NCI-H526 treated with DMSO at 0.1 percent for 48 hours (cell line): ENCODE measurements around the gene DHX9.

Source experiments
- DNase-seq: peaks from one replicate; lab custom pipeline; 2025; lab: John Stamatoyannopoulos, UW

Gene DHX9

DNA sequence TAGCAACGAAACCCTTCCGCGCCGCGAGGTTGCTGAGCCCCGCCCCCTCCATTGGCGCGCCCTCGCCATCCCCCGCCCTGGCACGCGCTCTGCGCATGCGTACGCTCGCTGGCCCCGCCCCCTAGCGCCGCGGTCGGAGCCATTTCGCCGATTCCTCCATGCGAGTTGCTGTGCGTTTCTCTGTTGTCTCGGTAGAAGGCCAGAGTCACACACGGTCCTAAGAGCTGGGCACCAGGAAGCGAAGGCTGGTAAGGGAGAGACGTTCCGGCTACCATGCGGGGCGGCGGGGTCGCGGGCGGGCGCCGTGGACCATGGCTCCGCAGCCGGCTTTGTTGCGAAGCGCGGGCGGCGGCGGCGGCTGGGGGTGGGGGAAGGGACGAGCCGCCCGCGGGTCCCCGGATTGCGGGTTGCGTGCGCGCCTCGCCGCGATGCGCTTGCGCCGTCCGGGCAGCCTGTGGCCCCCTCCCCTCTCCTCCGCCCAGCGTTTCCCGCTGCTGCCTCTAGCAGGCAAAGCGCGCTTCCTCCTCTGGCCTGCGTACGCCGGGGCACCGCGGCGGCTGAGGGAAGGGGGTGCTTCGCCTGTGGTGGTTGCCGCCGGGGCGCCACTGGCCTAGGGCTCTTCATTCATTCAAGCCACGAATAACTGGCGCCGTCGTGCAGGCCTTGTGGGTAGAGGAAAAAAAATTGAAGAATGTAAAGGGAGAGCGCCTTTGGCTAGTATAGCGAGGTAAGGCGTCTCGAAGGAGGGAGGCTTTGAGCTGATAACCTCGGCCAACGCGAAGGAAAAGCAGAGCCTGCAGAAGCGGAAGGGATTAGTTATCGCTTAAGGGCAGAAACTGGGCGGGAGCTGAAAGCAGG is at the start of gene DHX9:
TSS of gene DHX9 (plus strand) at position 139 of the 858 bp plus-strand sequence. CDS start 3,220 bp downstream, outside the sequence.
- peak; percentile 99 for DNase-seq

DNA sequence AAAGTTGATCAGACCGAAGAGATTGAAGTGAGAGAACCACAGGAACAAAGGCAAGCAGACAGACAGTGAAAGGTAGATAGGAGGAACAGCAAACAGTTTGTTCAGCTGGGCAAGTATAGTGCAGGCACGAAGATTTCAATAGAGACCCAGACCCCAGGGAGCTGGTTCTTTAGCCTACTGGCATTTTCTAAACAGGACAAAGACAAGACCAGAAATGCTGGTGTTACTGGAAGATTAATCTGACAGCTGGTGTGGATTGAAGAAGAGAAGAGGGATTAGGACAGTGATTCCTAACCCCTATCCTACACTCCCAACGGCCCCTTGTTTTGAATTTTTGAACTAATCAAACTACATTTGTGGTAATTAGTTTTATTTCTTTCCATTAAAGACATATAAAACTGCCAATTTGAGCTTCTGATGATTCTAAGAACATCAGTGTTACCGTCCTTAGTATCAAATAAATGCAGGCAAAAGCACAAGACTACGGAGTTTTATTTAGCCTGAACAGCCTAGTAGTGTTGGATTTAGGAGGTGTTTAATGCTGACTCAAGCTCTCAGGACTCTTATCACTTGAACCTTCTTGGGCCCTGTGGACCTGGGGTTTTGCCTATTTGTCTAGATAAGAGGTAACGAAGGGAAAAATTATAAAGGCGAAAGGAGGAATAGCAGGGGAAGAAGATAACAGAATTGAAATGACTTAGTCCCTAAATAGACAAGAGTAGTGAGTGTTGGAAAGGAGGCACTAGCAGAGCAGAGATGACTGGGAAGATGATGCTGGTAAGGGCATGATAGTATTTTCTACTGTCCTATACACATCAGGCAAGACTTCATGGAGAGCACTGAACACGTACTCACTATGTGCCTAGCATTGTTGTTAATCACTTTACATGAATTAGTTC is 47.6 kb upstream of the DHX9 start:
- no peak for DNase-seq

DNA sequence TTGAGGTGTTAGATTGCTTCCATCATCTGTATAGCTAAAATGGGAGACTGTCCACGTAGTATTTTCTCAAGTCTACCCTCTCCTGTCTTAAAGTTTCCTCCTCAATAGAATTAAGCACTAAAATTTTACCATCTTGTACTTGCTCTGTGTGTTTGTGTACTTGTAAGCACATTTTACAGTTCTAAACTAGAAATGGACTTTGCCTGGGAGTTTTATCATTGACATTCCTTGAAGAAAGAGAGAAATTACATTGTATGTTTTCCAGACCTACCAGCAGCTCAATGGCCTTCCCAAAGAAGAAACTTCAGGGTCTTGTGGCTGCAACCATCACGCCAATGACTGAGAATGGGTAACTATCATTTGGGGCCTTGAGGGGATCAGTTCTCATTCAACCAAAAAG is 45.1 kb upstream of the DHX9 start:
- DNase-seq = no peak

DNA sequence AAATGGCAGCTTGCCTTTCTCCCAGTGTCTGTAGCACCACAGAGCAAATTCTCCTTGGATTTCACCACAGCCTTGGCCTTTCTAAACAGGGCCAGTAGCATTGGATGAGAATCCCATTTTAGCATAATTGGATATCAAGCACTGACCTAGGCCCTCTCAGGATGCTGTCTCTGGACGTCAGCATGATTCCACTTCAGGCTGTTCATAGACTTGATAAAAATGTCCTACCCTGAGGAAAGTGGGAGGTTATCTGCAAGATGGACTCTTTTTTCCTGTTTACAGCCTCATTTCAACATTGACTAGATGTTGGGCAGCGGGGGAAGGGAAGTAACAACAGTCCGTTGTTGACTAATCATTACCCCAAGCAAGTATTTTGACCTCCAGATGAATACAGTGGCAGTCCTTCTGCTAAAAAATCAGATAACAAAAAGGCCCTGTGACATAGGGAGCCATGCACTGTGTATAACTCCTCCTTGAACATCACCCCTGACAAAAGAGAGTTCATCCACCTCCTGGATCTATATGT is 44.4 kb upstream of the DHX9 start:
- DNase-seq = no peak

DNA sequence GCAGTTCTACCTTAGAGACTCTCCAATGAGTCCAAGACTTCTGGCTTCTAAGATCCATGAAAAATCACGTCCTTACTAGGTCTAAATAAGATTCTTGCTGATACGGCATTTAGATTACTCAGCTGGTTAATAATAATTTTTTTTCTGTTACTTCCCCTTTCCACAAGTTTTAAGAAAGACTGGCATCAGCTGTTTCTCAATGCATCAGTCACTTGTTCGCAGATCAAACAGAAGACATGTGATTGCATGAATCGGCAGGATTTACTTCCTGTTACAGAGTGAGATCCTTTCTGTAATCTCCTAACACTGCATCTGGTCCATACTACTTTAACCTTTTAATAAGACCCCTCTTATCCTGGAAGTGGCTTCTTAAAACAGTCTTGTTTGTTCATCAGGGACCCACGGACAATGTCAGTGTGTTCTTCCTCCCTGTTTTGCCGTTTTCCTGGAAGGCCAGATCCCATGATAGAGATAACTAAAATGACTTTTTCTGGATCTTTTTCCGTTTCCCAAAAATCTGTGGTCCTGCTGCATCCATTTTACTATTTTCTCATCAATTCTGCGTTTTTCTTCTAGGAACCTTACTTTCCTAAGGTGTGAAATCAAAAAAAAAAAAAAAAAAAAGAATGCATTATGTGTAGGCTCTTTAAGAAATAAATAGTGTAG is 43.5 kb upstream of the DHX9 start:
- no peak for DNase-seq

DNA sequence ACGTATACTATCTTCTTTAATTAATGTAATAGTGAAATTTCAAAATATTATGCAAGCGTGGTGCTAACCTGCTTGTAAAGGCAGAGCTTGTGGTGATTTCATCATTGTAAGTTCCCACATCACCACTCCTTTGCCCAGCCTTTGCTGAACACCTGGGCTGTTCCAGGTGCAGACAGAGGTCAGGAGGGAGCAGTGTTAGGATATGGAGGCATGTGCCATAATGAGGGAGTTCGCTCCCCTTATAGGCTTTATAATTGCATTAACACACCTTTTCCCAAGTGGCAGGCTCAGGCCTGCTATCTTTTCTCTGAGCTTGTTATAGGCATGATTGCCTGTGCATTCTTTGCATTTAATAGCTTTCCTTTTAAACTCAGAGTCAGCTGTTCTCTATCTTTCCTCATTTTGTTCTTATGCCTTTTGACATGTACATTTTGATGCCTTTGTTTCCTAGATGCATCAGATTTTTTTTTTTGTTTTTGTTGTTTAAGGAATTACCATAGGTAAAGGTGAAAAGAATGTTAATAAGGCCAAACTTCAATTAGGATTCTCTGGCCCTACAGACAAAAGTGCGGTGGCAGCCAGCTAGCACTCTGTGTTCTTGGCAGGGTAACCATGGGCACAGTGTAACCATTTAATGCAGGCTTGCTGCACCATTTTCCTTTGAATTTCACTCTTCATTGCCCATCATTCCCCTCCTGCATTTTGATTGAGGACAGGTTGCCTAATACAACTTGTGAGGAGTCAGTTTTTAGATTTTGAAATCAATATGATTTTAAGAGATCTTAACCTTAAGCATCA is 36.9 kb upstream of the DHX9 start:
- DNase-seq = no peak

DNA sequence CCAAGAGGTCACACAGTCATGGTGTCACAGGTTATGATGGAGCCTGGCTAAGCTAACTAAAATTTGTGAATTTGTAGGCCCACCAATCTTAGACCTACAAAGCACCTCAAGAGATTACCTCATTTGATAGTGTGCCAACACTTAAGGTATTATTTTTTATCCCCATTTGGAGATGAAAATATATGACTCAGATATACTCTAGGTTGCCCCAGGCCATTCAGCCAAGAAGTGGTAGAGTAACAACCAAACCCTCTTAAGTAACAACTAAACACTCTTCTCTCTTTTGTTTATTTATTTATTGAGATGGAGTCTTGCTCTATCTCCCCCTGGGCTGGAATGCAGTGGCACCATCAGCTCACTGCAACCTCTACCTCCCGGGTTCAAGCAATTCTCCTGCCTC is 35.3 kb upstream of the DHX9 start:
- no peak for DNase-seq

DNA sequence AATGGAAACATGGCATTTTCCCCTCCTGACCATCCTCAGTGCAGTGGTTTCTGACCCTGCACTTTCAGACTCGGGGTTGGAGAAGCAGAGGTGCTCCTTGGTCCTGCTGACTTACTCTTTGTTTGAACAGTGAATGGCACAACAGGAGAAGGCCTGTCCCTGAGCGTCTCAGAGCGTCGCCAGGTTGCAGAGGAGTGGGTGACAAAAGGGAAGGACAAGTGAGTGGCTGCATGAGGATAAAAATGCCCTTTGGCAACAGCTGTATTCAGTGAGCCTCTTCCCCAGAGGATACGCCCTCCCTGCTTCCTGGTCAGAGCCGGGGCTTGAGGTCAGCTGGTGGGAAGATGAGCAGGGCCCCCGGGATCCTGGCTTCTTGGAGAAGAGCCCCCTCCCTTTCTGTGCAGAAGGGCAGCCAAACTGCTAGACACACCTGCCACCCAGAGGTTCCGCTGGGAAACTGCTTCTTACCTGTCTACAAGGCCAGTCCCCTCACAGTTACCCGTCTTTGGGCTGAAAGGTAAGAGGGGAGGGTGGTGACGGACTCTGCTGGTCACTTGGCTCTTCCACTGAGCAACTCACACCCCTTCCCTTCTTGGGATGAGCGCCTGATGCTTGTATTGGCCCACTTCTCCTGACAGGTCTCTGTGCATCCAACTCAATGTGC is 33.0 kb upstream of the DHX9 start:
- peak; percentile 54 for DNase-seq

DNA sequence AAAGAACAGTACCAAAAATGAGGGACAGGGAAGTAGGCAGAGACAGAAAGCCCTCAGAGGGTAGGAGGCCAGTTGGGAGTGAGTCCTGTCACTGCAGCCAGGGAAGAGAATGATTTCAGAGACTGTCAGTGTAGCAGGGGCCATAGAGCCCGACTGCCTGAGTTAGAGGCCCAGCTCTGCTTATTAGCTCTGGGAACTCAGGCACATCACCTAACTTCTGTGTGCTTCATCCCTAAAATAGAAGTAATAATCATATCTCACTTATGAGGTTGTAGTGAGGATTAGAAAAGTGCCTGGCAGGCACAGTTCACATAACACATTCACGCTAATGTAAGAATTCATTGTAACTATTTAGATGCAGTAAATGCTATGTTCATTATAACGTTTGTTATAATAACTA is 31.2 kb upstream of the DHX9 start:
- DNase-seq = no peak

DNA sequence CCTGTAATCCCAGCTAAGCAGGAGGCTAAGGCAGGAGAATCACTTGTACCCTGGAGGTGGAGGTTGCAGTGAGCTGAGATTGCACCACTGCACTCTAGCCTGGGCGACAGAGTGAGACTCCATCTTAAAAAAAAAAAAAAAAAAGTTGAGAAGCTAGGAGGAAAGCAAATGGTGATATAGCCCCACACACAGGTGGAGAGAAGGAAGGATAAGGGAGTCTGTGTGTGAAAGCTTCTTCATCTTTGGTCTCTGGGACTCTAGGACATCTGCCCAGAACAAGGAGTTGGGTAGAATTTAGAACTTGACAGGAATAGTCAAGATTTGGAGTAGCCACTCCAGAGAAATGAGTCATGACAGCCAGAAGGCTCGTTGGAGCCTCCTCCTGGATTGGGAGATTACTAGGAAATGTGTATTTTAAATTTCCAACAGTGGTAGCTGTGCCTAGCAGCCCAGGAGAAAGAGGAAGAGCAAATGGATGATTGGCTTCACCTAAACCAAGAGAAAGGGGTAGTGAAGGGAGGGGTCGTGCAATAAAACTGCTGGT is 29.7 kb upstream of the DHX9 start:
- DNase-seq = no peak

DNA sequence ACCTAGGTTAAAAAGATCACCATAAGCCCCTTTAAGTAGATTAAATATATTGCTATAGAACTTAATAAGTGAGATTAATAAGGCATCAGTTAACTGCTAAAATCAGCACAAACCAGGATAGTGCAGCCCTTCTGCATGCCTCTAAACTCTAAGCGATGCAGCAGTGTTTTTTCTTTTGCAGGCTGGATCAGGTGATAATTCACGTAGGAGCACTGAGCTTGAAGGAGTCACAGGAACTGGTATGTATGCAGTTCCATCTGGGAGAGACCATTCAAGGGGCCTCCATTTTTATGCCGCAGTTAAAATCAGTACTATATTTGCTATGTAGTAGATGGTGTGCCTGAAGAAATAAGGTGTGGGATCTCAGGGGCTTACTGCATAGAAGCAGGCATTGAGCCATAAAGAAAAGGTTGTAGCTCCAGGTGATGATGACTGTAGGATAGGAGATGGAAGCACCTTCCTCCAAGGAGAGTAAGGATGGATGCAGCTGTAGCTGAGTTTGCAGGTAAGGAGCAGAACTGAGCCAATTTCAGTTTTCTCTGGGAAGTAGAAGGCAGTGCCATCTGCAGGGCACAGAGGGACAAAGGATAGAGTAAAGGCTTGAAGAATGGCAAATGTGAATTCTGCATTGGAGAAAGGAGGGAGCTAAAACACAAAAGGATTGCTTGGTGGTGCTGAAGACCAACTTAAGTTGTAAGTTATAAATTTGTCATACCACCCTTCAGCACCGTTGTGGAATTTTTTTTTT is 27.0 kb upstream of the DHX9 start:
- no peak for DNase-seq

DNA sequence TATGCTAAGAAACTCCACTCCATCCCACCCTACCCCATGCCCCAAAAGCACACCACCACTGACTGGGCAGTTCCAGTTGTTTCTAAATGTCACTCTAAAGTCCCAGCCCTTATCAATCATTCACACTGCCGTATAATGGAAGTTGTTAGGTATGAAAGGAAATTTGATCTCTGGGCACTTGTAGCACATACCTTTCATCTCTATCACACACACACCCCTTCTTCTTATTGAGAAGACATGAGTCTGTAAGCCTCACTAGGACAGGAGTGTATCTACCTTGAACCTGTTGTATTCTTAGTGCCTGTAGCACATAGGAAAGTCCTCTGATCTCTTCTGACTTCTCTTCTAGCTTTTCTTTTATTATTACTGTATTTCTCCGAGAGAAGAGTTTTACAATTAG is 22.3 kb upstream of the DHX9 start:
- no peak for DNase-seq

DNA sequence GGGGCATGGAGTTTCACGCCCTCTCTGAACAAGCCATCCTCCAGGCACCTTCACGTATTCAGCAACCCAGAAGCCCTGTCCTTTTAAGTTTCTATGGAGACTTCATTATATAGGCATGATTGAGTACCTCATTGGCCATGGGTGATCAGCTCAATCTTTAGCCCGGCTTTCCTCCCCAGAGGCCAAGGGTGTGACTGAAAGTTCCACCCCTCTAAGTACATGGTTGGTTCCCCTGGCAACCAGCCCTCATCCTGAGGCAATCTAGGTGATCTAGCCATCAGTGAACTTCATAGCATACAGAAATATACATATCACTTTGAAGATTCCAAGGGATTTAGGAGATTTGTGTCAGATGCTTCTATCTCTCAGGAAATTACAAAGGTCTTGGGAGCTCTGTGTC is 21.3 kb upstream of the DHX9 start:
- no peak for DNase-seq

DNA sequence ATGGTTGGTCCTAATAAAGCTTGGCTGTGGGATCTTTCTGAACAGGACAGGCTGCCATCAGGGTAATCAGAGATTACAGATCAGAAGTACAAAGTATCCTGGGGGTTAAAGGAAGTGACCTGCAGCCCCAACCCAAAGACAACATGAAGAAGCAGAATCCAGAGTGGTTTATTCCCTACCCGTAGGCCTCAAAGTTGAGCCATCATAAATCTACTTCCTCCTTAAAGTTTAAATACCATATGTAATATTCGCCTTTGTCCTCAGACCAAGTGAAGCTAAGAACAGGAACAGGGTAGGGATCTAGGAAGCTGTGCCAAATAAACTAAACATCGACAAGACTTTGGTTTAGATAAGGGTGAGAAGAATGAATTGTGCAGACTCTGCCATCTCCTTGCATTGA is 15.9 kb upstream of the DHX9 start:
- no peak for DNase-seq

DNA sequence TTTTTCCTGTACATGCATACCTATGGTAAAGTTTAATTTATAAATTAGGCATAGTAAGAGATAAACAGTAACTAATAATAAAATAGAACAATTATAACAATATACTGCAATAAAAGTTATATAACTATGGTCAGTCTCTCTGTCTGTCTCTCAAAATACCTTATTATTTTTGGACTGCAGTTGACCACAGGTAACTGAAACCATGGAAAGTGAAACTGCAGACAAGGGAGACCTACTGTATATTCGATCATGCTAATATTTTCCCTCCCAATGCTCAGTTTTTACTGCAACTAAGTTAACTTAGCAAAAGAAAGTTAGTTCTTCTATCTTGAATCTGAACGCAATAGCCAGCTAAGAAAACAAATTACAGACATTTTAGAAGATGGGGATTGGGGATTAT is 12.3 kb upstream of the DHX9 start:
- no peak for DNase-seq

DNA sequence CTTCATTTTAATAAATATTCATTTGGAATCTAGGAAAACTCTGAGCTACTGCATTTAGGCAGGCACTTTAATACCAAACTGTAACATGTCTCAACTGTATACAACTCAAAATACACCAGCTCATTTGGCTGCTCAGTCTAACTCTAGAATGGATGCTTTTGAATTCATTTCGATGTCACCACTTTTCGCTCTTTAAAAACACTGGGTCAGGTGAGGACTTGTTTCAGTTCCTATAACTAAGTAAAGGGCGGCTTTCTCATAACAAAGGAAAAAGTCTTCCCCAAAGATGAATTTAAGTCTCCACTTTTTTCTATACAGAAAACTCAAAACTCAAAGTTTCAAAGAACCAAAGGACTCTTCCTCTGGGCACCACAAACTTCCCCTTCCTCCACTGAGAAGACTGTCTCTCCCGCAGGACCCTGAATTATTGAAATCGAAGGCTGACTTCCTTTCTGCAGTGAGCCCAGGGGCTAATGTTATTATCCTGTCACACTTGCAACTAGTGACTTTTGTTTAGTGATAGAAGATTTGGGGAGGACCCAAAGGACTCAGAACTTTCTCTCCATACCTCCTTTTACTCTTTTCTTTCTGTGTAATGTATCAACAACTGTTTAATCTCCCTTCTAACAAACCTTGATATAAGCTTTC is 9.7 kb upstream of the DHX9 start:
- no peak for DNase-seq

DNA sequence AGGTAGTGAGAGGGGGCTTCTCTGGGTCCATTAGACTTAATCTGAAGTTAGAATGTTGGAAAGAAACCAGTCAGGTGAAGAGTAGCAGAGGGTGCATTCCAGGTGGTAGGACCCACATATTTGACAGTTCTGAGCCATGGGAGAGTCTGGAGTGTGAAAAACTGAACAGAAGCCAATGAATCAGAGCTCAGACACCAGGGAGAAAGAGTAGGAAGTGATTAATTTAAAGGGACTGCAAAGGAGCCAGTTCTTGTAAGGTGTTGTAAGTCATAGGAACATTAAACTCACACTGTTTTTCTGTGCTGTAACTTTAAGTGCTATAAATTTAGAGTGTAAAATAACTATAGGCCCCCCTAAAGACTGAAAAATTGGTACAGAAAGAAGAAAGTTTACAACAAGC is 5.9 kb upstream of the DHX9 start:
- DNase-seq = no peak

DNA sequence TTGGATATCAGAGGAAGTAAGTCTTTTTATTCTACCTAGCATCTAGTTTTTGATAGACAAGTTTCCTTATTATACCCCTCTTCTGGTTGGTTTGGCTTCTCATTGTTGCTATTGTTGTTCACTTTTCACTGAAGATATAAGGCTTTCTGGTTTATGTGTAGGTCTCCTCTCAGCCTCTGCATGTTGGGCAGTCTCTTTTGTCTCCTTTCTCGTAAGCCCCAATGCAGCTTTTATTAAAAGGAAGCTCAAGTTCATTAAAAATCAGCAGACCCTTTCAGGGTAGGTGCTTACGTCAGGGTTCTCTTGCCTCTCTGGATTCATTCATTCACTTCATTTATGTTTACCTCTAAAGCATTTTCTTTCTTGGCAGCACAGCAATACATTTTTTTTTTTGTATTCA is 4.8 kb upstream of the DHX9 start:
- no peak for DNase-seq

DNA sequence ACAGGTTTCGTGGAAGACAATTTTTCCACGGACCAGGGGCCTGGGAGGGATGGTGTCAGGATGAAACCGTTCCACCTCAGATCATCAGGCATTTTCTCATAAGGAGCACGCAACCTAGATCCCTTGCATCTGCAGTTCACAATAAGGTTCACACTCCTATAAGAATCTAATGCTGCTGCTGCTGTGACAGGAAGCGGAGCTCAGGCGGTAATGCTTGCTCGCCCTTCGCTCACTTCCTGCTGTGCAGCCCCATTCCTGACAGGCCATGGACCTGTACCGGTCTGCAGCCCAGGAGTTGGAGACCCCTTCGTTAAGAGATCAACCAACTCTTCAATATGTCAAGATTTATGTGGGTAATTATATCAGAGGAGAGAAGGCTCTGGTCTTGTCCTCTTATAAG is 3.3 kb upstream of the DHX9 start:
- DNase-seq = no peak
